ENCODE results near the gene ALDH7A1.

DNA sequence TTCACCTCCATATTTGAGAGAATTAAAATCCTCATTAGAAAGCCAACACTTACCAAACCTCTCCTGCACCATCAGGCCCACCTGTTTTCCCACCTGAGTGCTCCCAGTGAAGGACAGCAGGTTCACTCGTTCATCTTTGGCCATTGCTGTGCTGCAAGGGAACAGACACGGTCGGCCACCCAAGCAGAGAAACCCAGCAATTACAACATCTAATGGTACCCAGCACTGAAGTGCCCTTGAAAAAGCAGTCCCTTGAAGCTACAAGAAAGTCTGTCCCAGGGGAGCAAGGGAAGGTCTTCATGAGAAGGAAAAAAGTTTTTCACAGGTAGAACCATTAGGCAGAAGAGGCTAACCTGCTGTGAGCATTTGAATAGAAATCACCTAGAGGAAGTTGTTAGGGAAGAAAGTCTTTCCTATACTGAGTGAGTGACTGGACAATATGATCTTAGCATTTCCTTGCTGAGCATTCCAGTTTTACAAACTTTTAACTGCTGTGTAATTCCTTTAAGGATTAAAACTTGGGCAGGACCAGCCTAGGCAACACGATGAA is 26.7 kb downstream of the ALDH7A1 start:
- no peak for TF ChIP-seq CTCF (IDR thresholded peaks at IDR 0.05; ENCODE audit: insufficient read depth, low read length, poor library complexity, severe bottlenecking)
- TF ChIP-seq EZH2phosphoT487 (conservative IDR thresholded peaks at IDR 0.05; ENCODE audit: low read length) = no peak
